Activated T-cell treated with anti-CD3 and anti-CD28 coated beads, Interleukin-2, amount 50 U/mL, for 4 hours (primary cell): Measurements from ENCODE around the gene FBLN2. TPM values are rescaled to one million over a fixed set of nuclear protein-coding genes. Genes with fewer than 3 reads are reported as not detected.

ENCODE experiments used
- ATAC-seq, 2 donors: fragments of 200-7000 bp; cut with Tn5 transposase; one replicate each; pipeline ENCODE4 v1.10.0; 2021
- DNase-seq: peaks from one replicate; pipeline ENCODE4 v3.0.0-alpha.2; 2020
- H3K27me3 Mint-ChIP-seq: one replicate; pipeline ENCODE4 v1.8.0; 2021; ENCODE audit warnings: low read depth, mixed read lengths
- H3K36me3 Mint-ChIP-seq: one replicate; pipeline ENCODE4 v1.8.0; 2022; ENCODE audit warnings: mixed read lengths; ENCODE audit not compliant: insufficient read depth
- H3K4me1 Mint-ChIP-seq: one replicate; pipeline ENCODE4 v1.8.0; 2021; ENCODE audit warnings: low read depth, mixed read lengths
- H3K4me3 Mint-ChIP-seq: one replicate; pipeline ENCODE4 v1.8.0; 2021; ENCODE audit warnings: mild to moderate bottlenecking, moderate library complexity, mixed read lengths
- H3K9me3 Mint-ChIP-seq: one replicate; pipeline ENCODE4 v1.8.0; 2021; ENCODE audit warnings: mixed read lengths
- total RNA-seq, 3 donors: library from RNA; stranded (reverse); gene quantifications; one replicate each; pipeline ENCODE4 v1.2.1, GENCODE V29; 2021

Gene FBLN2
- total RNA-seq, 3 donors from 2014 or later: 0.16 to 0.63 (median 0.16) TPM

GRCh38 chr3:13633176-13633575, 84.3 kb downstream of the FBLN2 start:
- ATAC-seq (no peak), DNase-seq (no peak)
- Mint-ChIP-seq H3K27me3 (peaks cover 7% of the 10 kb centered on the region), H3K4me1 (no peaks in the 10 kb centered on the region), H3K4me3 (no peak overlapping the region), H3K36me3 (no peaks in the 10 kb centered on the region), H3K9me3 (no peaks in the 10 kb centered on the region)

- no peak for ATAC-seq
Observed at GRCh38 chr3:13634151-13634550, 85.2 kb downstream of the FBLN2 start.

GRCh38 chr3:13634615-13635014, 85.7 kb downstream of the FBLN2 start:
- H3K4me1 Mint-ChIP-seq: no peaks in the 10 kb centered on the region

More at GRCh38 chr3:13634151-13634550, 85.2 kb downstream of the FBLN2 start:
- no peaks in the 10 kb centered on the region for H3K36me3 Mint-ChIP-seq
- H3K9me3 Mint-ChIP-seq: no peaks in the 10 kb centered on the region
- no peak for DNase-seq
- H3K4me1 Mint-ChIP-seq: no peaks in the 10 kb centered on the region
- no peak overlapping the region for H3K4me3 Mint-ChIP-seq
- peaks cover 7% of the 10 kb centered on the region for H3K27me3 Mint-ChIP-seq

GRCh38 chr3:13636186-13636585, 87.3 kb downstream of the FBLN2 start:
- DNase-seq (no peak), ATAC-seq (no peak)
- peaks cover 7% of the 10 kb centered on the region for H3K27me3 Mint-ChIP-seq
- H3K4me1 Mint-ChIP-seq: no peaks in the 10 kb centered on the region
- no peaks in the 10 kb centered on the region for H3K9me3 Mint-ChIP-seq
- no peaks in the 10 kb centered on the region for H3K36me3 Mint-ChIP-seq
- H3K4me3 Mint-ChIP-seq: no peak overlapping the region

More at GRCh38 chr3:13634615-13635014, 85.7 kb downstream of the FBLN2 start:
- ATAC-seq (no peak), DNase-seq (no peak)
- H3K36me3 Mint-ChIP-seq: no peaks in the 10 kb centered on the region
- no peaks in the 10 kb centered on the region for H3K9me3 Mint-ChIP-seq
- peaks cover 7% of the 10 kb centered on the region for H3K27me3 Mint-ChIP-seq
- H3K4me3 Mint-ChIP-seq: no peak overlapping the region

- H3K4me1 Mint-ChIP-seq: no peaks in the 10 kb centered on the region
- H3K27me3 Mint-ChIP-seq: peaks cover 7% of the 10 kb centered on the region
- ATAC-seq (no peak), DNase-seq (no peak)
- H3K9me3 Mint-ChIP-seq: no peaks in the 10 kb centered on the region
- H3K4me3 Mint-ChIP-seq: no peak overlapping the region
- no peaks in the 10 kb centered on the region for H3K36me3 Mint-ChIP-seq
Observed at GRCh38 chr3:13636874-13637273, 87.9 kb downstream of the FBLN2 start.

- Mint-ChIP-seq H3K4me3 (no peak overlapping the region), H3K27me3 (peaks cover 7% of the 10 kb centered on the region), H3K4me1 (no peaks in the 10 kb centered on the region), H3K9me3 (no peaks in the 10 kb centered on the region), H3K36me3 (no peaks in the 10 kb centered on the region)
- ATAC-seq (no peak), DNase-seq (no peak)
Observed at GRCh38 chr3:13637311-13637891, 88.5 kb downstream of the FBLN2 start.

- H3K4me1 Mint-ChIP-seq: no peaks in the 10 kb centered on the region
- no peaks in the 10 kb centered on the region for H3K9me3 Mint-ChIP-seq
- DNase-seq (no peak), ATAC-seq (no peak)
- H3K36me3 Mint-ChIP-seq: no peaks in the 10 kb centered on the region
- H3K4me3 Mint-ChIP-seq: no peak overlapping the region
- H3K27me3 Mint-ChIP-seq: peaks cover 7% of the 10 kb centered on the region
Observed at GRCh38 chr3:13637953-13638352, 89.0 kb downstream of the FBLN2 start.

- no peaks in the 10 kb centered on the region for H3K36me3 Mint-ChIP-seq
- DNase-seq (no peak), ATAC-seq (peak in 1 of 2 donors; percentile 41)
- no peak overlapping the region for H3K4me3 Mint-ChIP-seq
- peaks cover 7% of the 10 kb centered on the region for H3K27me3 Mint-ChIP-seq
- H3K9me3 Mint-ChIP-seq: no peaks in the 10 kb centered on the region
- H3K4me1 Mint-ChIP-seq: no peaks in the 10 kb centered on the region
Observed at GRCh38 chr3:13638927-13639326, 90.0 kb downstream of the FBLN2 start.

GRCh38 chr3:13642597-13642996, 93.7 kb downstream of the FBLN2 start:
- Mint-ChIP-seq H3K9me3 (no peaks in the 10 kb centered on the region), H3K4me3 (no peak overlapping the region), H3K4me1 (peaks cover 8% of the 10 kb centered on the region), H3K27me3 (peaks cover 14% of the 10 kb centered on the region), H3K36me3 (no peaks in the 10 kb centered on the region)
- DNase-seq (no peak), ATAC-seq (no peak)

GRCh38 chr3:13644341-13645117, 95.6 kb downstream of the FBLN2 start:
- Mint-ChIP-seq H3K9me3 (no peaks in the 10 kb centered on the region), H3K36me3 (no peaks in the 10 kb centered on the region), H3K4me3 (no peak overlapping the region), H3K4me1 (peaks cover 16% of the 10 kb centered on the region), H3K27me3 (peaks cover 22% of the 10 kb centered on the region)
- ATAC-seq (no peak), DNase-seq (no peak)

- Mint-ChIP-seq H3K9me3 (no peaks in the 10 kb centered on the region), H3K4me1 (peaks cover 22% of the 10 kb centered on the region)
- no peak for DNase-seq
Observed at GRCh38 chr3:13645801-13646637, 97.1 kb downstream of the FBLN2 start.

GRCh38 chr3:13647298-13648059, 98.6 kb downstream of the FBLN2 start:
- Mint-ChIP-seq H3K9me3 (no peaks in the 10 kb centered on the region), H3K4me1 (peaks cover 32% of the 10 kb centered on the region), H3K27me3 (peaks cover 24% of the 10 kb centered on the region), H3K36me3 (no peaks in the 10 kb centered on the region), H3K4me3 (no peak overlapping the region)
- ATAC-seq: peak; percentile 55 to 56
- DNase-seq: no peak

More at GRCh38 chr3:13645801-13646637, 97.1 kb downstream of the FBLN2 start:
- Mint-ChIP-seq H3K4me3 (no peak overlapping the region), H3K36me3 (no peaks in the 10 kb centered on the region), H3K27me3 (peaks cover 24% of the 10 kb centered on the region)
- no peak for ATAC-seq

- H3K4me1 Mint-ChIP-seq: peaks cover 38% of the 10 kb centered on the region
- DNase-seq (peak; percentile 74), ATAC-seq (peak; percentile 55 to 57)
- H3K36me3 Mint-ChIP-seq: no peaks in the 10 kb centered on the region
- no peaks in the 10 kb centered on the region for H3K9me3 Mint-ChIP-seq
- no peak overlapping the region for H3K4me3 Mint-ChIP-seq
- H3K27me3 Mint-ChIP-seq: peaks cover 24% of the 10 kb centered on the region
Observed at GRCh38 chr3:13648060-13649001, 99.4 kb downstream of the FBLN2 start.
